ENCODE data around the gene FERMT1. TPM values are rescaled to one million over a fixed set of nuclear protein-coding genes. Genes with fewer than 3 reads are reported as not detected.

The FERMT1 gene, protein sequence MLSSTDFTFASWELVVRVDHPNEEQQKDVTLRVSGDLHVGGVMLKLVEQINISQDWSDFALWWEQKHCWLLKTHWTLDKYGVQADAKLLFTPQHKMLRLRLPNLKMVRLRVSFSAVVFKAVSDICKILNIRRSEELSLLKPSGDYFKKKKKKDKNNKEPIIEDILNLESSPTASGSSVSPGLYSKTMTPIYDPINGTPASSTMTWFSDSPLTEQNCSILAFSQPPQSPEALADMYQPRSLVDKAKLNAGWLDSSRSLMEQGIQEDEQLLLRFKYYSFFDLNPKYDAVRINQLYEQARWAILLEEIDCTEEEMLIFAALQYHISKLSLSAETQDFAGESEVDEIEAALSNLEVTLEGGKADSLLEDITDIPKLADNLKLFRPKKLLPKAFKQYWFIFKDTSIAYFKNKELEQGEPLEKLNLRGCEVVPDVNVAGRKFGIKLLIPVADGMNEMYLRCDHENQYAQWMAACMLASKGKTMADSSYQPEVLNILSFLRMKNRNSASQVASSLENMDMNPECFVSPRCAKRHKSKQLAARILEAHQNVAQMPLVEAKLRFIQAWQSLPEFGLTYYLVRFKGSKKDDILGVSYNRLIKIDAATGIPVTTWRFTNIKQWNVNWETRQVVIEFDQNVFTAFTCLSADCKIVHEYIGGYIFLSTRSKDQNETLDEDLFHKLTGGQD
- total RNA-seq = 0.88 and 13.2 TPM in 2 replicates

DNA sequence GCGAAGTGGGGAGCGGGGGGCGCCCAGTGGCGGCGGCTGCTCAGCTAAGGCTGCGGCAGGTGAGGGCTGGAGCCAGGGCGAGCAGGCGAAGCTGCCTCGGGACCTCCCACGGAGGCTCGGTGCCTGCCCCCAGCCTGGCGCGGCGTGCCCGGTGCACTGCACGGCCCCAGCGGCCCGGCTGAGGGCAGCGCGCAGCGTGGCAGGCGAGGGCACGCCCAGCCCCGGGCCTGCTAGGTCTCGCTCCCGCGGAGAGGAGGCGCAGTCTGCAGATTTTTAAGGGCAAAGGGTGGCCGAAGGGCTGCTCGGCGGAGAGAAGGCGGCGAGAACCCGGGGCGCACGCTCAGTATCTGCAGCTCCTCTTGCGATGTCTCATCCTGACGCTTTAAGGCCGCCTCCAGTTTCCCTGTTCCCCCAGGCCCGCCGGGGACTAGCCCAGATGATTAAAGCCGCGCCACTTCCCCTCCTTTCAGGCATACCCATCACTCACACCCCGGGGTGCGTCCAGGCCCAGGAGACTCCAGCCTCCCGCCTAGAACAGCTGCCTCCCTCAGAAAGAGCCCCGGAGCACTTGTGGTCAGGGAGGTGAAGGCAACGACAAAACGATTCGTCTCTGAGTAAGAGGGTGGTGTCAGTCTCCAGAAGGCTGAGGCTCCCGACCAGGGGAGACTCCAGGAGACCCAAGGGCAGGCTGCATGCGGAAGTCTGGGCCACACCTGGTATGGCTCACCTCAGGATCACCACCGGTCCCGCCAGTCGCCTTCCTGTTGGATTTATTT, at the start of gene FERMT1:
Gene FERMT1 (minus strand): TSS at position 158 of the 776 bp plus-strand sequence. CDS start 3,476 bp downstream, outside the sequence.

GRCh38 chr20:6053776-6054688, 68.8 kb downstream of the FERMT1 start, which contains the start of gene LRRN4:
Gene LRRN4 (minus strand): TSS chr20:6054060. CDS start chr20:6052799, 1,261 bp downstream.

Other genes starting within 250 kb of the FERMT1 start
- 0.08 and 0.13 TPM in 2 replicates for gene CHGB, start 211.5 kb downstream of the FERMT1 start, total RNA-seq
- gene TRMT6, start 172.5 kb downstream of the FERMT1 start, total RNA-seq = 9.0 and 11.0 TPM in 2 replicates
- 4.2 and 7.9 TPM in 2 replicates for gene MCM8, start 172.4 kb downstream of the FERMT1 start, total RNA-seq
- gene CRLS1, start 116.9 kb downstream of the FERMT1 start, total RNA-seq = 26.8 and 40.1 TPM in 2 replicates
- 0.26 TPM in 1 of 2 replicates, not detected in the other for gene LRRN4, start 69.0 kb downstream of the FERMT1 start, total RNA-seq